B cell (primary cell): Measurements from ENCODE around the gene GGT5. TPM values are rescaled to one million over a fixed set of nuclear protein-coding genes. Genes with fewer than 3 reads are reported as not detected.
"Not testable (repeated sequence)": the region's sequence is repeated elsewhere in the genome, so short reads cannot be mapped to it uniquely, and the experiment has no call there.

ENCODE experiments used
- ATAC-seq: fragments of 200-7000 bp; cut with Tn5 transposase; one replicate; pipeline ENCODE4 v1.10.0; 2021; ENCODE audit warnings: low read depth, mild to moderate bottlenecking, moderate number of reproducible peaks, moderate library complexity
- CTCF ChIA-PET: fragments of 350-600 bp; sonication (Branson Sonifier 250); formaldehyde crosslinking; loops from one replicate; lab custom pipeline; 2021; ENCODE audit warnings: antibody characterized with exemption, inconsistent platforms; lab: Charles Lee
- POLR2A ChIA-PET: fragments of 350-600 bp; sonication (Branson Sonifier 250); formaldehyde crosslinking; loops from one replicate; lab custom pipeline; 2021; ENCODE audit warnings: antibody characterized with exemption; lab: Charles Lee
- DNase-seq: peaks from one replicate; pipeline ENCODE4 v3.0.0; 2013
- H2AFZ ChIP-seq: 2 replicates; pipeline ENCODE4 v1.6.1; 2012; ENCODE audit warnings: mild to moderate bottlenecking, low read depth, low read length; ENCODE audit not compliant: insufficient read depth, poor library complexity, severe bottlenecking
- H3K27ac ChIP-seq, 2 donors: 1 replicate in 1 of 2; 2 replicates in 1 of 2; pipeline ENCODE4 v1.5.1; 2012 to 2013; ENCODE audit warnings: low read length in 2 of 2, mild to moderate bottlenecking in 2 of 2, moderate library complexity in 1 of 2
- H3K27me3 ChIP-seq, 4 experiments: fragments of 200-600 bp in 1 of 4; sonication (generic) in 1 of 4; replicated peaks in 1 of 4; 1 replicate in 2 of 4; 2 replicates in 2 of 4; pipeline versions ENCODE4 v1.6.1 to v1.7.0; 2013 to 2016; ENCODE audit warnings: low read length in 3 of 4, mild to moderate bottlenecking in 2 of 4, mixed read lengths in 1 of 4, moderate library complexity in 1 of 4; ENCODE audit not compliant: insufficient read depth in 4 of 4, control insufficient read depth in 3 of 4; ENCODE audit errors: control extremely low read depth in 1 of 4
- H3K36me3 ChIP-seq, 2 experiments: replicated peaks in 1 of 2; 1 replicate in 1 of 2; 2 replicates in 1 of 2; pipeline versions ENCODE4 v1.6.1 to v1.7.1; 2013; ENCODE audit warnings: low read length in 1 of 2; ENCODE audit not compliant: insufficient read depth in 2 of 2, control insufficient read depth in 1 of 2; ENCODE audit errors: control extremely low read depth in 1 of 2, extremely low read depth in 1 of 2
- H3K4me1 ChIP-seq, 2 donors: fragments of 200-600 bp in 1 of 2; sonication (generic) in 1 of 2; 1 replicate in 1 of 2; 2 replicates in 1 of 2; pipeline versions ENCODE4 v1.5.1 to v1.6.1; 2013 to 2017; ENCODE audit warnings: low read length in 2 of 2; ENCODE audit not compliant: control insufficient read depth in 2 of 2, insufficient read depth in 2 of 2
- H3K4me2 ChIP-seq: replicated peaks from 2 replicates; pipeline ENCODE3; 2012; ENCODE audit warnings: mild to moderate bottlenecking, low read depth, low read length; ENCODE audit not compliant: poor library complexity, severe bottlenecking
- H3K4me3 ChIP-seq, 5 experiments: fragments of 200-600 bp in 1 of 5; sonication (generic) in 1 of 5; 1 replicate in 3 of 5; 2 replicates in 2 of 5; pipeline versions ENCODE4 v1.5.1 to v1.7.0; 2011 to 2016; ENCODE audit warnings: low read length in 4 of 5, mild to moderate bottlenecking in 4 of 5, low read depth in 2 of 5, control low read depth in 1 of 5, moderate library complexity in 1 of 5; ENCODE audit not compliant: insufficient read depth in 1 of 5; ENCODE audit errors: control extremely low read depth in 1 of 5, extremely low read depth in 1 of 5
- H3K79me2 ChIP-seq: fragments of 200-600 bp; sonication (generic); one replicate; pipeline ENCODE4 v1.6.0; 2016; ENCODE audit warnings: low read length; ENCODE audit not compliant: control insufficient read depth, insufficient read depth
- H3K9ac ChIP-seq: fragments of 200-600 bp; sonication (generic); 2 replicates; pipeline ENCODE4 v1.6.1; 2017; ENCODE audit warnings: mild to moderate bottlenecking, low read length, moderate library complexity
- H3K9me3 ChIP-seq, 3 donors: one replicate each; pipeline versions ENCODE4 v1.6.1 to v1.7.1; 2013; ENCODE audit warnings: low read length in 2 of 3; ENCODE audit not compliant: control insufficient read depth in 2 of 3, insufficient read depth in 1 of 3; ENCODE audit errors: control extremely low read depth in 1 of 3
- H4K20me1 ChIP-seq: 2 replicates; pipeline ENCODE4 v1.6.0; 2012; ENCODE audit warnings: mild to moderate bottlenecking, low read length; ENCODE audit not compliant: insufficient read depth, control insufficient read depth, poor library complexity, severe bottlenecking
- H3K27ac Mint-ChIP-seq: one replicate; pipeline ENCODE4 v1.8.0; 2021; ENCODE audit warnings: mixed read lengths
- H3K27me3 Mint-ChIP-seq: one replicate; pipeline ENCODE4 v1.8.0; 2021; ENCODE audit warnings: mixed read lengths
- H3K4me1 Mint-ChIP-seq: one replicate; pipeline ENCODE4 v1.8.0; 2021; ENCODE audit warnings: mixed read lengths
- H3K4me3 Mint-ChIP-seq: one replicate; pipeline ENCODE4 v1.8.0; 2021; ENCODE audit warnings: mixed read lengths
- H3K9me3 Mint-ChIP-seq: one replicate; pipeline ENCODE4 v1.8.0; 2022; ENCODE audit warnings: mixed read lengths; ENCODE audit not compliant: insufficient read depth
- CTCF ChIP-seq: fragments of 200-600 bp; IDR thresholded peaks from one replicate; pipeline ENCODE4 v1.8.0; 2022; ENCODE audit warnings: antibody characterized with exemption, mild to moderate bottlenecking
- EZH2 ChIP-seq: IDR thresholded peaks from 2 replicates; pipeline ENCODE4 v1.6.1; 2012; ENCODE audit warnings: borderline replicate concordance, low read depth, mild to moderate bottlenecking, moderate library complexity, low read length; ENCODE audit not compliant: insufficient read depth, poor library complexity, severe bottlenecking
- WGBS: methylation state at CpG from one replicate; pipeline ENCODE4 v1.1.5; 2013; ENCODE audit warnings: missing lambda C conversion rate; ENCODE audit not compliant: insufficient coverage; 5-methylcytosine and 5-hydroxymethylcytosine counted together
- intact Hi-C: fragments of 100-400 bp; cut with micrococcal nuclease; formaldehyde crosslinking; loops from one replicate; pipeline ENCODE4 v1.10.0; 2022
- polyA plus RNA-seq: library from polyadenylated mRNA; depleted of rRNA; stranded (reverse); fragments of >200 nt; gene quantifications from 2 replicates; pipeline ENCODE4 v1.2.3, GENCODE V29; 2012
- total RNA-seq, 2 donors: library from RNA; stranded (reverse); fragments of 120-200 nt in 1 of 2; gene quantifications; 1 replicate in 1 of 2; 2 replicates in 1 of 2; pipeline versions ENCODE4 v1.2.3 to v1.2.4, GENCODE V29; 2013 to 2022

GGT5 gene
- total and polyA plus RNA-seq, 2 donors (not counting 1 experiment from before 2014, with no cell fraction given): not detected

DNA sequence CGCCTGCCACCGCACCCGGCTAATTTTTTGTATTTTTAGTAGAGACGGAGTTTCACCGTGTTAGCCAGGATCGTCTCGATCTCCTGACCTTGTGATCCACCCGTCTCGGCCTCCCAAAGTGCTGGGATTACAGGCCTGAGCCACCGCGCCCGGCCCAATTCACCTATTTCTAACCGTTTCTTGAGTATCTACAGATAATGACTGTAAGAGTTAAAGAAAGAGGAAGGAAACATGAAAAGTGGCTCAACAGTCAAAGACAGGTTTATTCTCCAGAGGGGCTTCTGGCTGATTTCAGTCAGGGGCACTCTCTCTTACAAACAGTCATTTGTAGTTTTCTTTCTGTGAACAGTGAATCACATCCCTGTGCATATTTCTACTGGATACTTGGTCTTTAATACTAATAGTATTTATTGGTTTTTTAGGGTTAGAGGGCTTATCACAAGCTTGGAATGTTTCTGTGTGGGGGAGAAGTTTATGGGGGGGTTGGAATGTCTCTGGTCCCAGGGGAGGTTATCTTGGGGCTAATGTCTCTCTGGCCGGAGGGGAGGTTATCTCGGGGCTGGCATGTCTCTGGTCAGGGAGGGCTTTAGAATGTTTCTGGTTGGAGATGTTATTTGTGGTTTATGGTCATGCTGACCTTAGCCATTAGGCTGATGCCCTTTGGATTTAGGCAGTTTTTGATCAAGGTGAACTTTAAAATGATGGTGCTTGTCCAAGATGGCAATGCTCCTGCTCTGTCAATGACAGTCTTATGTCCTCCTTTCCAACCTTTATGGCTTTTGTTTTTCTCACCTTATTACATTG, 38.2 kb downstream of the GGT5 start:
- H3K27me3 ChIP-seq, H3K9me3 ChIP-seq, H3K4me2 ChIP-seq, POLR2A ChIA-PET, H3K27me3 Mint-ChIP-seq, DNase-seq, H3K4me3 ChIP-seq, H3K79me2 ChIP-seq, H3K27ac Mint-ChIP-seq, H4K20me1 ChIP-seq, H3K9me3 Mint-ChIP-seq, ATAC-seq, H3K36me3 ChIP-seq, H3K9ac ChIP-seq, intact Hi-C loops: not testable (repeated sequence)
- peaks cover 13 to 26% of the 10 kb centered on the region in 2 donors for H3K4me1 ChIP-seq
- CTCF ChIA-PET: interaction anchor here (1.4 kb wide), 1 partner anchor 36 kb away, joined by 3 read pairs; no protein-coding TSS in a partner anchor
- H2AFZ ChIP-seq: peak overlapping the region; percentile 25
- 8% methylated on average over 2 of the region's 15 CpGs for WGBS
- Mint-ChIP-seq H3K4me1 (peaks cover 27% of the 10 kb centered on the region), H3K4me3 (peak overlapping the region; percentile 4)
- peak overlapping the region in 1 of 2 donors; percentile 15 for H3K27ac ChIP-seq

DNA sequence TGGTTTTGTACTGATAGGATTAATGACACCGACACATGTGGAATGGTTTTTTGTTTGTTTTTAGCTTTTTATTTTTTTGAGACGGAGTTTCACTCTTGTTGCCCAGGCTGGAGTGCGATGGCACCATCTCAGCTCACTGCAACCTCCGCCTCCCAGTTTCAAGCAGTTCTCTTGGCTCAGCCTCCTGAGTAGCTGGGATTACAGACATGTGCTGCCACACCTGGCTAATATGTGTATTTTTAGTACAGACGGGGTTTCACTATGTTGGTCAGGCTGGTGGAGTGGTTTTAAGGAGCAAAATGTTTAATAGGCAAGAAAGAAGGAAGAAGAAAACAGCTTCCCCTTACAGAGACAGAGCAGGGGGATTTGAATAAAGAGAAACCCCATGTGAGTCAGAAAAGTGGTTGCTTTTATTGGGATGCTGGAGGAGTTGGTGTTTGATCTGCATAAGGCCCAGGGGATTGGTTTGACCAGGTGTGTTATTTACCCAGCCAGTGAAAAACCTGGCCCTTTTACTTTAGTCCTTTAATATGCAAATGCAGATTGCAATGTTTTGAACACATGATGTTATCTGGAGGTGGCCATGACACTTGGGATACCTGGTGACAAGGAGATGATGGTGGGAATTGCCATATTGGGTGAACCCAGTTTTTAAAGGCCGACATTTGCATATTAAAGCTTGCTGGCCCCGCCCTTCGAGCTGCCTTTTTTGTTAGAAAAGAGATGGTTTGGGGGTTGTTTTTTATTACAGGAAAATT, 39.3 kb downstream of the GGT5 start:
- 77% methylated on average over 5 of the region's 8 CpGs for WGBS
- ChIA-PET CTCF (interaction anchor here (0.9 kb wide), 1 partner anchor 42 kb away, joined by 3 read pairs; no protein-coding TSS in a partner anchor), POLR2A (no interaction called here)
- Histone ChIP-seq H4K20me1 (no peaks in the 10 kb centered on the region), H3K27me3 (no peaks in the 10 kb centered on the region), H3K36me3 (no peaks in the 10 kb centered on the region), H3K4me2 (no peak overlapping the region), H3K9ac (no peak overlapping the region), H3K27ac (no peak overlapping the region), H3K4me3 (no peak overlapping the region), H3K4me1 (peaks cover 13 to 26% of the 10 kb centered on the region in 2 donors), H3K79me2 (no peaks in the 10 kb centered on the region), H2AFZ (no peak overlapping the region), H3K9me3 (no peaks in the 10 kb centered on the region)
- intact Hi-C loops: no loop called here
- H3K4me1 Mint-ChIP-seq: peaks cover 27% of the 10 kb centered on the region
- H3K27ac Mint-ChIP-seq: no peak overlapping the region
- no peak for DNase-seq
- no peak overlapping the region for H3K4me3 Mint-ChIP-seq
- TF ChIP-seq CTCF (no peak), EZH2 (no peak)
- no peaks in the 10 kb centered on the region for H3K9me3 Mint-ChIP-seq
- no peak for ATAC-seq
- peaks cover 4% of the 10 kb centered on the region for H3K27me3 Mint-ChIP-seq

DNA sequence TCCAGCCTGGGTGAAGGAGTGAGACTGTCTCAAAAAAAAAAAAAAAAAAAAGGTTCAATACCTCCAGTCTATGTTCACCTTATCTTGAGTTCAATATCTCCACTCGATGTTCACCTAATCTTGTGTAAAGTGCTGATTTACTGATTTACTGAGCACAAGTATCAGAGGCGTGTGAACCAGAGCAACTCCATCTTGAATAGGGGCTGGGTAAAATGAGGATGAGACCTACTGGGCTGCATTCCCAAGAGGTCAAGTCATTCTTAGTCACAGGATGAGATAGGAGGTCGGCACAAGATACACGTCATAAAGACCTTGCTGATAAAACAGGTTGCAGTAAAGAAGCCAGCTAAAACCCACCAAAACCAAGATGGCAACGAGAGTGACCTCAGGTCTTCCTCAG, 41.0 kb downstream of the GGT5 start:
- H3K27ac ChIP-seq, H3K27me3 ChIP-seq, POLR2A ChIA-PET, H3K27me3 Mint-ChIP-seq, H3K9me3 Mint-ChIP-seq, H4K20me1 ChIP-seq, ATAC-seq, H3K9me3 ChIP-seq, H3K4me2 ChIP-seq, DNase-seq, H3K27ac Mint-ChIP-seq, H3K36me3 ChIP-seq, H3K79me2 ChIP-seq, H3K4me3 Mint-ChIP-seq, intact Hi-C loops, H2AFZ ChIP-seq, H3K4me3 ChIP-seq, CTCF ChIA-PET, H3K9ac ChIP-seq: not testable (repeated sequence)
- 100% methylated on average over 3 of the region's 5 CpGs for WGBS
- peaks cover 13 to 26% of the 10 kb centered on the region in 2 donors for H3K4me1 ChIP-seq
- H3K4me1 Mint-ChIP-seq: peaks cover 25% of the 10 kb centered on the region
